Stomach smooth muscle (tissue), 2 donors: ENCODE measurements around the gene KIF3C.

Source experiments
- H3K27ac ChIP-seq: one replicate; pipeline ENCODE4 v1.7.0; 2013; ENCODE audit warnings: mild to moderate bottlenecking, low read length, inconsistent platforms
- H3K27me3 ChIP-seq, 2 donors: one replicate each; pipeline ENCODE4 v1.7.0; 2013; ENCODE audit warnings: low read length in 2 of 2; ENCODE audit not compliant: insufficient read depth in 2 of 2, control insufficient read depth in 1 of 2
- H3K36me3 ChIP-seq, 2 donors: one replicate each; pipeline ENCODE4 v1.7.0; 2013; ENCODE audit warnings: low read length in 2 of 2; ENCODE audit not compliant: control insufficient read depth in 2 of 2, insufficient read depth in 2 of 2
- H3K4me1 ChIP-seq: one replicate; pipeline ENCODE4 v1.7.0; 2013; ENCODE audit warnings: low read length; ENCODE audit not compliant: control insufficient read depth, insufficient read depth
- H3K4me3 ChIP-seq, 2 donors: one replicate each; pipeline ENCODE4 v1.7.0; 2013; ENCODE audit warnings: low read length in 2 of 2
- H3K9ac ChIP-seq, 2 donors: one replicate each; pipeline ENCODE4 v1.7.0; 2013; ENCODE audit warnings: low read length in 2 of 2, mild to moderate bottlenecking in 1 of 2
- H3K9me3 ChIP-seq, 2 donors: one replicate each; pipeline ENCODE4 v1.7.0; 2013; ENCODE audit warnings: low read length in 2 of 2; ENCODE audit not compliant: control insufficient read depth in 2 of 2
- donor health status: healthy.
- donor health status: Pancreatic carcinoma.

Gene KIF3C

GRCh38 chr2:25895610-25896009, 86.7 kb downstream of the KIF3C start:
- H3K4me3 ChIP-seq: no peak overlapping the region
- H3K27me3 ChIP-seq: no peaks in the 10 kb centered on the region
- no peak overlapping the region for H3K27ac ChIP-seq
- H3K9ac ChIP-seq: no peak overlapping the region
- no peaks in the 10 kb centered on the region for H3K36me3 ChIP-seq
- no peaks in the 10 kb centered on the region for H3K9me3 ChIP-seq
- H3K4me1 ChIP-seq: no peaks in the 10 kb centered on the region

- H3K27me3 ChIP-seq: no peaks in the 10 kb centered on the region
- no peak overlapping the region for H3K27ac ChIP-seq
- H3K4me3 ChIP-seq: no peak overlapping the region
- no peaks in the 10 kb centered on the region for H3K36me3 ChIP-seq
- no peak overlapping the region for H3K9ac ChIP-seq
- no peaks in the 10 kb centered on the region for H3K4me1 ChIP-seq
- no peaks in the 10 kb centered on the region for H3K9me3 ChIP-seq
Measured at GRCh38 chr2:25895018-25895417, 87.3 kb downstream of the KIF3C start.

- H3K9ac ChIP-seq: no peak overlapping the region
- H3K4me1 ChIP-seq: no peaks in the 10 kb centered on the region
- no peaks in the 10 kb centered on the region for H3K9me3 ChIP-seq
Measured at GRCh38 chr2:25894135-25894830, 88.0 kb downstream of the KIF3C start.

GRCh38 chr2:25891672-25892071, 90.6 kb downstream of the KIF3C start:
- Histone ChIP-seq H3K9ac (no peak overlapping the region), H3K9me3 (no peaks in the 10 kb centered on the region), H3K27me3 (no peaks in the 10 kb centered on the region), H3K27ac (no peak overlapping the region), H3K4me1 (no peaks in the 10 kb centered on the region), H3K36me3 (no peaks in the 10 kb centered on the region), H3K4me3 (no peak overlapping the region)

More at GRCh38 chr2:25894135-25894830, 88.0 kb downstream of the KIF3C start:
- Histone ChIP-seq H3K4me3 (no peak overlapping the region), H3K27me3 (no peaks in the 10 kb centered on the region), H3K36me3 (no peaks in the 10 kb centered on the region), H3K27ac (no peak overlapping the region)

GRCh38 chr2:25887624-25888242, 94.6 kb downstream of the KIF3C start:
- peaks cover 4 to 7% of the 10 kb centered on the region in 2 donors for H3K27me3 ChIP-seq
- H3K4me1 ChIP-seq: no peaks in the 10 kb centered on the region
- no peaks in the 10 kb centered on the region for H3K36me3 ChIP-seq
- H3K27ac ChIP-seq: no peak overlapping the region
- H3K4me3 ChIP-seq: no peak overlapping the region
- no peaks in the 10 kb centered on the region for H3K9me3 ChIP-seq
- H3K9ac ChIP-seq: no peak overlapping the region

GRCh38 chr2:25885933-25886332, 96.4 kb downstream of the KIF3C start:
- Histone ChIP-seq H3K4me3 (no peak overlapping the region), H3K27me3 (peaks cover 4 to 7% of the 10 kb centered on the region in 2 donors), H3K9me3 (no peaks in the 10 kb centered on the region), H3K36me3 (no peaks in the 10 kb centered on the region), H3K27ac (no peak overlapping the region), H3K9ac (no peak overlapping the region), H3K4me1 (no peaks in the 10 kb centered on the region)

- H3K36me3 ChIP-seq: no peaks in the 10 kb centered on the region
- H3K4me3 ChIP-seq: no peak overlapping the region
- H3K4me1 ChIP-seq: no peaks in the 10 kb centered on the region
- H3K9ac ChIP-seq: no peak overlapping the region
- H3K27ac ChIP-seq: no peak overlapping the region
- H3K27me3 ChIP-seq: peaks cover 4 to 7% of the 10 kb centered on the region in 2 donors
- H3K9me3 ChIP-seq: no peaks in the 10 kb centered on the region
Measured at GRCh38 chr2:25881764-25882163, 100.5 kb downstream of the KIF3C start.

- peak overlapping the region; percentile 70 to 75 for H3K9ac ChIP-seq
- peaks cover 4 to 7% of the 10 kb centered on the region in 2 donors for H3K27me3 ChIP-seq
- peaks cover 3% of the 10 kb centered on the region for H3K4me1 ChIP-seq
- H3K36me3 ChIP-seq: peaks cover 0 to 2% of the 10 kb centered on the region in 2 donors
- H3K9me3 ChIP-seq: no peaks in the 10 kb centered on the region
- H3K27ac ChIP-seq: peak overlapping the region; percentile 91
- peak overlapping the region in 1 of 2 donors; percentile 97 for H3K4me3 ChIP-seq
Measured at GRCh38 chr2:25879133-25879730, 103.1 kb downstream of the KIF3C start.

- Histone ChIP-seq H3K27ac (peak within 1 kb of the TSS; percentile 91), H3K4me3 (peak within 1 kb of the TSS; percentile 93 to 97), H3K4me1 (peaks cover 3% of the 10 kb centered on the region), H3K9me3 (no peaks in the 10 kb centered on the region), H3K9ac (peak within 1 kb of the TSS; percentile 89 to 96), H3K27me3 (peaks cover 2 to 4% of the 10 kb centered on the region in 2 donors), H3K36me3 (peaks cover 0 to 2% of the 10 kb centered on the region in 2 donors)
Measured at GRCh38 chr2:25878361-25879132, 103.8 kb downstream of the KIF3C start, which contains the start of gene ASXL2. Gene ASXL2, minus strand, starts transcription at chr2:25878487. Its CDS starts 265 bp downstream, at chr2:25878222.
